Stimulated activated effector memory CD8-positive, alpha-beta T cell treated with anti-CD3 and anti-CD28 coated beads, Interleukin-12 subunit alpha, Interleukin-12 subunit beta, amount 100 ng/mL, for 72 hours (primary cell): ENCODE data around the gene IFFO2.

Experiments
- ATAC-seq: fragments of 150-1000 bp; cut with Tn5 transposase; 2 replicates; pipeline ENCODE4 v1.10.0; 2021
- DNase-seq, 2 donors: peaks; one replicate each; pipeline ENCODE4 v3.0.0; 2021 to 2022; ENCODE audit warnings: low spot score in 2 of 2
- H3K27ac Mint-ChIP-seq: one replicate; pipeline ENCODE4 v1.8.0; 2022; ENCODE audit warnings: mild to moderate bottlenecking, mixed read lengths
- H3K36me3 Mint-ChIP-seq: one replicate; pipeline ENCODE4 v1.8.0; 2022; ENCODE audit warnings: mild to moderate bottlenecking, mixed read lengths
- H3K4me1 Mint-ChIP-seq: one replicate; pipeline ENCODE4 v1.8.0; 2022; ENCODE audit warnings: mixed read lengths
- H3K4me3 Mint-ChIP-seq: one replicate; pipeline ENCODE4 v1.8.0; 2022; ENCODE audit warnings: mild to moderate bottlenecking, mixed read lengths
- H3K9me3 Mint-ChIP-seq: one replicate; pipeline ENCODE4 v1.8.0; 2022; ENCODE audit warnings: mixed read lengths

Gene IFFO2

DNA sequence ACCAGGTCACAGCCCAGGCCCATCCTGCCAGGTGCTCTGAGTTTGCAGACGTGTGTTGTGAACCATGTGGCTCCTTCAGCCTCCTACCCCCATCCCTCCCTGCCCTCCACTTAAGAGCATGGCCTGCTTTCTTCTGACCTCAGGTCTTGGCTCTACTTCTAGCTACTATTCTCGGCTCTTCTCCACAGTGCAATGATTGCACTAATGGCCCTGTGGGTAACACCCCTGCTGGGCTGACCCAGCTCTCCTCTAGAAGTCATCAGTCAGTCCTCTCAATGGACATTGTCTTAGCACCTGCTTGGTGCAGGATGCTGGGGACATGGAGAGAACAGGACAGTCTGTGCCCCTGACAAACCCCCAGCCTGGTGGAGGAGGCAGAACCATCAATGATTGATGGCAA lies 22.2 kb upstream of the IFFO2 start:
- H3K4me1 Mint-ChIP-seq, result peaks cover 5% of the 10 kb centered on the region

DNA sequence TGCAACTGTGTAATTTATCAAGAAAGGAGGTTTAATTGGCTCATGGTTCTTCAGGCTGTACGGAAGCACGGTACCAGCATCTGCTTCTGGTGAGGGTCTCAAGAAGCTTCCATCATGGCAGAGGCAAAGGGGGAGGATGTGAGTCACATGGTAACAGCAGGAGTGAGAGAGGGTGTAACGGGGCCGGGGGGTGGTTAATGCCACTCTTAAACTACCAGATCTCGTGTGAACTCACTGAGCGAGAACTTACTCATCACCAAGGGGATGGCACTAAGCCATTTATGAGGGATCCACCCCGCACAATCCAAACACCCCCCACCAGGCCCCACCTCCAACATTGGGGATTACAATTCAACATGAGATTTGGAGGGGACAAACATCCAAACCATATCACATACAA lies 21.0 kb upstream of the IFFO2 start:
- DNase-seq (no peak), ATAC-seq (no peak)
- H3K27ac Mint-ChIP-seq, result no peak overlapping the region
- peaks cover 5% of the 10 kb centered on the region for H3K4me1 Mint-ChIP-seq
- no peaks in the 10 kb centered on the region for H3K36me3 Mint-ChIP-seq
- H3K4me3 Mint-ChIP-seq, result no peak overlapping the region
- H3K9me3 Mint-ChIP-seq, result peaks cover 11% of the 10 kb centered on the region

More for the DNA sequence above, 22.2 kb upstream of the IFFO2 start:
- Mint-ChIP-seq H3K36me3 (no peaks in the 10 kb centered on the region), H3K9me3 (peaks cover 11% of the 10 kb centered on the region), H3K27ac (no peak overlapping the region), H3K4me3 (no peak overlapping the region)
- DNase-seq, result no peak
- no peak for ATAC-seq

DNA sequence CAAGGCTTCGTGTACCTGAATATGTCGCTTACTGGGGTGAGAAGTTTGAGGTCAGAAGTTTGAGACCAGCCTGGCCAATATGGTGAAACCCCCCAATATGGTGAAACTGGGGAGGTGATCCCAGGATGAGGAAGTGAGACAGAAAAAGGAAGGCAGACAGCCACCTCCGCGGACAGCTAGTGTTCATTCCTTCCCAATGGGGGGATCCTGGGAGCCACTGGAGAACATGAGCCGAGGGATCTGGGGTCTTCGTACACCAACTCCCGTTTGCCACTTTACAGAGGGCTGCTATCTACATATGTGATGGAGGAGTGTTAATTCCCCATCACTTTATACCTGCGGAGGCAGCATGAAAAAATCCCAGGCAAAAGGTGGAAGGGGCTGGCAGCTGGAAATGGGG lies 19.6 kb upstream of the IFFO2 start:
- Mint-ChIP-seq H3K27ac (peak overlapping the region; percentile 40), H3K9me3 (peaks cover 11% of the 10 kb centered on the region), H3K4me3 (no peak overlapping the region), H3K4me1 (peaks cover 5% of the 10 kb centered on the region), H3K36me3 (no peaks in the 10 kb centered on the region)
- DNase-seq, result no peak
- no peak for ATAC-seq

DNA sequence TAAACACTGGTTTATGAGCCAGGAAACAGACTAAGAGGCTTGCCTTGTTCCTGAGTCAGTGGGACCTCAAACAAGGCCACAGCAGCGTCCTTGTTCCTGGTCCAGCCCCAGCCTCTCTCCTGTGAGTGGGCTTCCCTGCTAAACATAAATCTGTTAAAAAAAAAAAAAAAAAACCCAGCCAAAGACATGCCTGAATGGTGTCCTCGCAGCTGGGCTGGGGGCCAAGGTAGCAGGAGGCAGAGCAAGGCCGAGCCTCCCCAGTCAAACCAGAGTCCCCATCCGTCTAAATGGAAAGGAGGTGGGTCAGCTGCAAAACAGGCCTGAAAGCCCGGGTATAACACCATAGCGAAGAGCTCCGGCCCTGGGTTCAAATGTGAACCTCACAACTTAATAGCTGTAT lies 18.1 kb upstream of the IFFO2 start:
- Mint-ChIP-seq H3K27ac (no peak overlapping the region), H3K4me1 (peaks cover 5% of the 10 kb centered on the region), H3K36me3 (no peaks in the 10 kb centered on the region), H3K9me3 (no peaks in the 10 kb centered on the region), H3K4me3 (no peak overlapping the region)
- DNase-seq, result no peak
- ATAC-seq, result no peak

- DNase-seq (no peak), ATAC-seq (no peak)
- H3K36me3 Mint-ChIP-seq, result no peaks in the 10 kb centered on the region
- H3K27ac Mint-ChIP-seq, result no peak overlapping the region
- H3K4me1 Mint-ChIP-seq, result peaks cover 5% of the 10 kb centered on the region
- no peaks in the 10 kb centered on the region for H3K9me3 Mint-ChIP-seq
- H3K4me3 Mint-ChIP-seq, result no peak overlapping the region
Measured at GRCh38 chr1:18974005-18974404, 17.5 kb upstream of the IFFO2 start.

DNA sequence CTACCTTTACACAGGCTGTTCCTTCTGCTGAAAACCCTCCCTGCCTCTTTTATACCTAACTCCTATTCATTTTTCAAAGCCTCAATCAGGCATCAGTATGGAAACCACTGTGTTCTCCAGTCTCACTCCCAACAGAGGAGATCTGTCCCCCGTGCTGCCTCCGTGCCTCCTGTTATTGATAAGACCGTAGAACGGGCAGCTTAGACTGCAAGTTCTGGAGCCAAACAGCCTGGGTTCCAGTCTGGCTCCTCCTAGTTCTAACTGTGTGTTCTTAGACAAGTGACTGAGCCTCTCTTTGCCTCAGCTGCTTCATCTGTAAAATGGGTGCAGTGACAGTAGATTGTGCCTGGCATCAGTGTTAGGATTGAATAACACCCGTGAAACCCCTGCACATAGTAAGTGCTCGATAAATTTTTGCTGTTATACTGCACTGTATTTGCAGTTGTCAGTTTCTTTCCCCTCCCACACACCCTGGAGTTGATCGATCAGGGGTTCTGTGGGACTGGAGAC lies 17.0 kb upstream of the IFFO2 start:
- H3K27ac Mint-ChIP-seq, result no peak overlapping the region
- H3K9me3 Mint-ChIP-seq, result no peaks in the 10 kb centered on the region
- H3K36me3 Mint-ChIP-seq, result no peaks in the 10 kb centered on the region
- H3K4me1 Mint-ChIP-seq, result peaks cover 5% of the 10 kb centered on the region
- no peak for DNase-seq
- ATAC-seq, result no peak
- no peak overlapping the region for H3K4me3 Mint-ChIP-seq

GRCh38 chr1:18972991-18973390 lies 16.5 kb upstream of the IFFO2 start:
- Mint-ChIP-seq H3K27ac (peak overlapping the region; percentile 27), H3K4me3 (no peak overlapping the region), H3K36me3 (no peaks in the 10 kb centered on the region), H3K9me3 (no peaks in the 10 kb centered on the region), H3K4me1 (peaks cover 5% of the 10 kb centered on the region)
- DNase-seq, result no peak
- ATAC-seq, result no peak

GRCh38 chr1:18972531-18972930 lies 16.1 kb upstream of the IFFO2 start:
- H3K4me1 Mint-ChIP-seq, result peaks cover 5% of the 10 kb centered on the region
- no peak for DNase-seq
- H3K4me3 Mint-ChIP-seq, result no peak overlapping the region
- H3K9me3 Mint-ChIP-seq, result no peaks in the 10 kb centered on the region
- H3K27ac Mint-ChIP-seq, result peak overlapping the region; percentile 27
- no peaks in the 10 kb centered on the region for H3K36me3 Mint-ChIP-seq
- ATAC-seq, result no peak

- DNase-seq, result no peak
- Mint-ChIP-seq H3K27ac (no peak overlapping the region), H3K4me3 (no peak overlapping the region), H3K36me3 (no peaks in the 10 kb centered on the region), H3K9me3 (no peaks in the 10 kb centered on the region), H3K4me1 (peaks cover 4% of the 10 kb centered on the region)
- no peak for ATAC-seq
Measured at GRCh38 chr1:18970762-18971161, 14.3 kb upstream of the IFFO2 start.

- H3K9me3 Mint-ChIP-seq, result no peaks in the 10 kb centered on the region
- H3K4me3 Mint-ChIP-seq, result no peak overlapping the region
- DNase-seq, result no peak
- H3K36me3 Mint-ChIP-seq, result no peaks in the 10 kb centered on the region
- H3K27ac Mint-ChIP-seq, result no peak overlapping the region
- no peak for ATAC-seq
- peaks cover 8% of the 10 kb centered on the region for H3K4me1 Mint-ChIP-seq
Measured at GRCh38 chr1:18970358-18970757, 13.9 kb upstream of the IFFO2 start.

DNA sequence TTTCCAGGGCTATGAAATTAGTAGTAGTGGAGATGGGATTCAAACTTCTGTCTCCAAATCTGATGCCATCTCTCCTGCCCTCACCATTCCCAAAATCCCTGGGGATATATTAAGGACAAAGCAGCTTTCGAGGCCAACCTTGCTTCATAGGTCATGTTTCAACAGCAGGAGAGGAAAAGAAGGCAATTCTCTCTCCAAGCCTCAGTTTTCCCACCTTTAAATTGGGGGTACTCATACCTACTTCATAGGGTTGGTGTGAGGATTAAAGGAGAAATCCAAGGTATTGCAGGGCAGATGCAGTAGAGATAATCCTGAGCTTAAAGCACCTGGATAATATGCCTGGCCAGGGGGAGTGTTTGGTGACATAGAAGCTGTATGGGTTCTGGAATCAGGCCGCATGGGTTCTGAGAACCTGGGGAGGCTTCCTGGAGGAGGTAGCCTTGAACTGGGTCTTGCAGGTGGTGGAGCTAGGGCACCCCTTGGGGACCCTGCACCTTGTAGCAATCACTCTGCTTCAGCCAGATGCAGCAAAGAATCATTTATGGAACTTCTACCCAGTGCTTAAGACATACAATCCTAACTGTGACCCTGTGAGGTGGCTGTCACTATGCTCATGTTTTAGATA lies 10.7 kb upstream of the IFFO2 start:
- Mint-ChIP-seq H3K9me3 (no peaks in the 10 kb centered on the region), H3K36me3 (no peaks in the 10 kb centered on the region), H3K4me1 (peaks cover 13% of the 10 kb centered on the region), H3K4me3 (no peak overlapping the region), H3K27ac (no peak overlapping the region)
- no peak for ATAC-seq
- no peak for DNase-seq

DNA sequence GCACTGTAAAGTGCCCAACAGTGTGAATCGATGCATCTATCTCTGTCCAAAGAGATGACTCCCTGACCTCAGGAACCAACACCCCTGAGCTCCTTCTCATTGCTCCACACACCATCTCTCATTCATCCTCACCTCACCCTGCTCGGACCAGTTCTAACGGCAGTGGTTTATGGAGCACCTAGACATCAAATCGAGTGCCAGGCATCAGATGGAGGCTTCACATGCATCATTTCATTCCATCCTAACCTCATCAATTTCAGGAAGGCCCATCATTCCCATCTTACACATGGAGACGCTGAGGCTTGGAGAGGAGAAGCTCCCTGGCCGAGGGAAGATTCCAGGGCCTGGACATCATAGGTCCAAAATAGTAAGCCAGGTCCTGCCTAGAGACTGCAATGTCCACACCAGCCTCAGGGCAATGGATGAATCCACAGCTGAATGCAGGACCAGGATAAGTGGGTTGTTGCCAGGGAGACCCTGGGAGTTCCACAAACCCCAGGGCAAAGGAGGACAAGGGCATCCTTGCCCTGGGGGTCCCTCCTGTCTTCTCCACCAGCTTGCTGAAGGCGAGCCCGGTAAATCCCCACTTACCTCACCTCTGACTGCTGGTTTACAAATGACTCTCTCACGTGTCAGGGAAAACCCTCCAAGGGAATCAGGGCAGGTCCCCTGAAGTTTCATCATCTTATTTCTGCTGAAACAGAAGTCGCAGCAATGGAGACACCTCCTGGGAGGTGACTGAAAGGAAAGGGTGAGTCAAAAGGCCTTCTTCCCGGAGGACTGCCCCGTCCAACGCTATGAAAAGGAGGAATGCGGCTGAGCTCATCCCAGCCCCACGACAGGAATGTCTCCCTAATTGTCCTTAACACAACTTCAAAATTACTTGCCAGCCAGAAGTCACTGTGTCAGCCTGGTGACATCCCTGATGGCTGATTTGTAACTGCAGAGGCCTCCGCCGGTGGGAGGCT lies 9.0 kb upstream of the IFFO2 start:
- Mint-ChIP-seq H3K9me3 (no peaks in the 10 kb centered on the region), H3K4me3 (no peak overlapping the region), H3K4me1 (peaks cover 13% of the 10 kb centered on the region), H3K36me3 (no peaks in the 10 kb centered on the region), H3K27ac (no peak overlapping the region)
- peak; percentile 87 for ATAC-seq
- DNase-seq, result no peak

- H3K9me3 Mint-ChIP-seq, result no peaks in the 10 kb centered on the region
- no peak overlapping the region for H3K4me3 Mint-ChIP-seq
- H3K27ac Mint-ChIP-seq, result no peak overlapping the region
- H3K36me3 Mint-ChIP-seq, result no peaks in the 10 kb centered on the region
- DNase-seq (no peak), ATAC-seq (no peak)
- H3K4me1 Mint-ChIP-seq, result peaks cover 13% of the 10 kb centered on the region
Measured at GRCh38 chr1:18963968-18964367, 7.5 kb upstream of the IFFO2 start.

DNA sequence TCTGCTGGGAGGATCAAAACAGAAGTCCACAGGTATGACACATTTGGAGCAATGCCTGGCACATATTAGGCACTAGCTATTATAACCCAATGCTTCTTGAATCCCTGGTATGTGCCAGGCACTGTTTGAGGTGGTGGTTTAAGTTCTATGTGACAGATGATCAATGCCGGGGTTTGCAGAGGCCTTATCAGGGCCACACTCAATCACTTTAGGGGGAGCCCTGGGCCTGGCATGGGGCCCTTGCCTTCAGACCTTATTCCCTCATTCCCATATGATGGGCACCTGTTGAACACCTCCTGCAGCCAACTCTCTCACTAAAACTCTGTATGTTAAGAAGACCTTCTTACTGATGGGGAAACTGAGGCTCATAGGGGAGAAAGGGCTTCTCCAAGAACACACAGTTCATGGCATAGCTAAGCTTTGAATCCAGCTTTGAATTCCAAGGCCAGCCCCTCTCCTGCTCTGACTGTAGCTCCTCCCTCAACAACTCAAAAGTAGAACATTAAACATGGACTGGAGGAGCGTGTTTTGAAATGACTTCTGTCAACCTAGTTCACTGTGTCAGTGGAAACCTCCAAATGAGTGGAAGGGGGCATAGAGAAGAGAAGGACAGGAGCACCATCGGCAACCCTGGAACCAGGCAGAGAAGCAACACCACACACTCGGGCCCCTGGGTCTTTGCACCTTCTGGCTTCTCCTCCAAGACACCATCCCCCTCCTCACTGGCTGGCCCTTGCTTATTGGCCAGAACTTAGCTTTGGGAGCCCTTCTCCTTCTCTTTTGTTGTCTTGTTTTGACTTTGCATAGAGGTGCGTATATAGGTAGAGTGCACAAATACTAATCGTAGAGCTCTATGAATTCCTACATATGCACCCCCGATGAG lies 6.6 kb upstream of the IFFO2 start:
- Mint-ChIP-seq H3K4me3 (no peak overlapping the region), H3K4me1 (peaks cover 16% of the 10 kb centered on the region), H3K27ac (no peak overlapping the region), H3K36me3 (no peaks in the 10 kb centered on the region), H3K9me3 (no peaks in the 10 kb centered on the region)
- DNase-seq (no peak), ATAC-seq (no peak)

- Mint-ChIP-seq H3K9me3 (no peaks in the 10 kb centered on the region), H3K36me3 (no peaks in the 10 kb centered on the region)
- DNase-seq, result no peak
Measured at GRCh38 chr1:18962121-18962721, 5.7 kb upstream of the IFFO2 start.

More at GRCh38 chr1:18962121-18962721, 5.7 kb upstream of the IFFO2 start:
- no peak for ATAC-seq
- Mint-ChIP-seq H3K4me1 (peaks cover 25% of the 10 kb centered on the region), H3K4me3 (no peak overlapping the region), H3K27ac (no peak overlapping the region)
